HG02623 (cell line): ENCODE data around the gene SLC9A9.
A peak's percentile ranks its signal among the peaks of the same experiment; 100 is the strongest.
"Not testable (repeated sequence)": the region's sequence is repeated elsewhere in the genome, so short reads cannot be mapped to it uniquely, and the experiment has no call there.

Experiments
- ATAC-seq: cut with Tn5 transposase; IDR thresholded peaks from one replicate; pipeline ENCODE4 v1.9.1; 2021; ENCODE audit warnings: moderate library complexity; ENCODE audit not compliant: unreplicated experiment

SLC9A9 gene

GRCh38 chr3:143306407-143306806 lies 541.9 kb downstream of the SLC9A9 start:
- no peak for ATAC-seq

GRCh38 chr3:143302638-143303171 lies 545.6 kb downstream of the SLC9A9 start:
- ATAC-seq, result no peak

GRCh38 chr3:143301031-143301901 lies 547.0 kb downstream of the SLC9A9 start:
- ATAC-seq, result no peak

GRCh38 chr3:143298886-143299535 lies 549.3 kb downstream of the SLC9A9 start:
- ATAC-seq, result peak; percentile 24

- peak; percentile 30 for ATAC-seq
Observed at GRCh38 chr3:143298380-143298779, 549.9 kb downstream of the SLC9A9 start.

GRCh38 chr3:143295201-143296080 lies 552.8 kb downstream of the SLC9A9 start:
- no peak for ATAC-seq

GRCh38 chr3:143294188-143294587 lies 554.1 kb downstream of the SLC9A9 start:
- peak; percentile 51 for ATAC-seq

GRCh38 chr3:143291836-143292447 lies 556.3 kb downstream of the SLC9A9 start:
- no peak for ATAC-seq

- no peak for ATAC-seq
Observed at GRCh38 chr3:143288944-143289343, 559.3 kb downstream of the SLC9A9 start.

- no peak for ATAC-seq
Observed at GRCh38 chr3:143287403-143287802, 560.9 kb downstream of the SLC9A9 start.

GRCh38 chr3:143286392-143287010 lies 561.8 kb downstream of the SLC9A9 start:
- no peak for ATAC-seq

- ATAC-seq, result no peak
Observed at GRCh38 chr3:143283432-143284128, 564.7 kb downstream of the SLC9A9 start.

GRCh38 chr3:143280984-143281383 lies 567.3 kb downstream of the SLC9A9 start:
- ATAC-seq, result no peak

- ATAC-seq, result not testable (repeated sequence)
Observed at GRCh38 chr3:143279567-143279966, 568.7 kb downstream of the SLC9A9 start.

- ATAC-seq, result no peak
Observed at GRCh38 chr3:143278721-143279120, 569.5 kb downstream of the SLC9A9 start.

GRCh38 chr3:143277531-143277930 lies 570.7 kb downstream of the SLC9A9 start:
- ATAC-seq, result no peak

- peak; percentile 85 for ATAC-seq
Observed at GRCh38 chr3:143276592-143276991, 571.7 kb downstream of the SLC9A9 start.

GRCh38 chr3:143273975-143274690 lies 574.1 kb downstream of the SLC9A9 start:
- no peak for ATAC-seq

GRCh38 chr3:143271136-143271535 lies 577.1 kb downstream of the SLC9A9 start:
- no peak for ATAC-seq
